ENCODE data around the gene PDE4B.
"Not testable (repeated sequence)": the region's sequence is repeated elsewhere in the genome, so short reads cannot be mapped to it uniquely, and the experiment has no call there.

PDE4B gene

GRCh38 chr1:66135161-66135560, 342.5 kb downstream of the PDE4B start:
- DNase-seq (ENCODE audit: low read depth) = no peak

- not testable (repeated sequence) for DNase-seq (ENCODE audit: low read depth)
These were observed 343.7 kb downstream of the PDE4B start for GRCh38 chr1:66136423-66136822.

GRCh38 chr1:66137235-66137634, 344.5 kb downstream of the PDE4B start:
- DNase-seq (ENCODE audit: low read depth) = no peak

- DNase-seq (ENCODE audit: low read depth) = no peak
These were observed 345.9 kb downstream of the PDE4B start for GRCh38 chr1:66138613-66139012.

GRCh38 chr1:66140072-66140471, 347.4 kb downstream of the PDE4B start:
- no peak for DNase-seq (ENCODE audit: low read depth)

- no peak for DNase-seq (ENCODE audit: low read depth)
These were observed 351.0 kb downstream of the PDE4B start for GRCh38 chr1:66143651-66144050.

GRCh38 chr1:66147226-66147835, 354.6 kb downstream of the PDE4B start:
- no peak for DNase-seq (ENCODE audit: low read depth)

GRCh38 chr1:66152034-66152433, 359.3 kb downstream of the PDE4B start:
- DNase-seq (ENCODE audit: low read depth) = no peak

- DNase-seq (ENCODE audit: low read depth) = no peak
These were observed 361.7 kb downstream of the PDE4B start for GRCh38 chr1:66154394-66154793.

- DNase-seq (ENCODE audit: low read depth) = no peak
These were observed 363.4 kb downstream of the PDE4B start for GRCh38 chr1:66156144-66156543.

- DNase-seq (ENCODE audit: low read depth) = no peak
These were observed 367.1 kb downstream of the PDE4B start for GRCh38 chr1:66159800-66160199.

- no peak for DNase-seq (ENCODE audit: low read depth)
These were observed 368.0 kb downstream of the PDE4B start for GRCh38 chr1:66160719-66161118.

- no peak for DNase-seq (ENCODE audit: low read depth)
These were observed 374.1 kb downstream of the PDE4B start for GRCh38 chr1:66166753-66167152.

- DNase-seq (ENCODE audit: low read depth) = no peak
These were observed 374.6 kb downstream of the PDE4B start for GRCh38 chr1:66167267-66167666.

GRCh38 chr1:66168467-66168887, 375.8 kb downstream of the PDE4B start:
- DNase-seq (ENCODE audit: low read depth) = peak; percentile 15

GRCh38 chr1:66168948-66169671, 376.4 kb downstream of the PDE4B start:
- no peak for DNase-seq (ENCODE audit: low read depth)

GRCh38 chr1:66172272-66172671, 379.6 kb downstream of the PDE4B start:
- DNase-seq (ENCODE audit: low read depth) = no peak

- DNase-seq (ENCODE audit: low read depth) = no peak
These were observed 382.4 kb downstream of the PDE4B start for GRCh38 chr1:66175098-66175497.

GRCh38 chr1:66175581-66175980, 382.9 kb downstream of the PDE4B start:
- no peak for DNase-seq (ENCODE audit: low read depth)

- no peak for DNase-seq (ENCODE audit: low read depth)
These were observed 383.5 kb downstream of the PDE4B start for GRCh38 chr1:66176012-66176715.

- DNase-seq (ENCODE audit: low read depth) = no peak
These were observed 384.1 kb downstream of the PDE4B start for GRCh38 chr1:66176832-66177231.

GRCh38 chr1:66177510-66177909, 384.8 kb downstream of the PDE4B start:
- DNase-seq (ENCODE audit: low read depth) = no peak

GRCh38 chr1:66182026-66182425, 389.3 kb downstream of the PDE4B start:
- no peak for DNase-seq (ENCODE audit: low read depth)
